ENCODE results near the gene MAD2L1BP. TPM values are rescaled to one million over a fixed set of nuclear protein-coding genes. Genes with fewer than 3 reads are reported as not detected.

Gene MAD2L1BP
- total and polyA plus RNA-seq, 4 donors = 13.6 to 24.3 (median 16.4) TPM

- H3K4me1 ChIP-seq (ENCODE audit: control insufficient read depth in 1 of 2, insufficient read depth in 2 of 2, low read length in 2 of 2) = no peaks in the 10 kb centered on the region
- intact Hi-C loops (cut with DNase I) = loop anchor here (1.0 to 5.0 kb wide), 5 partner anchors 55 to 411 kb away; no protein-coding TSS in a partner anchor
- DNase-seq = peak; percentile 85 to 94
- H3K27me3 ChIP-seq (ENCODE audit: control insufficient read depth in 1 of 2, insufficient read depth in 2 of 2, low read length in 1 of 2) = no peaks in the 10 kb centered on the region
- no peak overlapping the region for H3K27ac ChIP-seq (ENCODE audit: low read depth in 1 of 2, low read length in 2 of 2)
- H3K9me3 ChIP-seq (ENCODE audit: control insufficient read depth, low read length) = no peaks in the 10 kb centered on the region
- peak; percentile 78 for ATAC-seq (ENCODE audit: low FRiP score)
- 11 to 12% methylated on average over 16 of the region's 16 CpGs for WGBS, 2 donors
- H3K36me3 ChIP-seq (ENCODE audit: control insufficient read depth in 1 of 2, insufficient read depth in 2 of 2, low read length in 1 of 2) = peaks cover 0 to 2% of the 10 kb centered on the region in 2 donors
- H3K4me3 ChIP-seq (ENCODE audit: low read length in 2 of 2) = no peak overlapping the region
These were observed 31.9 kb downstream of the MAD2L1BP start for GRCh38 chr6:43667245-43668150.

- Histone ChIP-seq H3K4me3 (ENCODE audit: low read length in 2 of 2) (no peak overlapping the region), H3K36me3 (ENCODE audit: control insufficient read depth in 1 of 2, insufficient read depth in 2 of 2, low read length in 1 of 2) (peaks cover 0 to 2% of the 10 kb centered on the region in 2 donors), H3K27ac (ENCODE audit: low read depth in 1 of 2, low read length in 2 of 2) (peak overlapping the region in 1 of 2 donors; percentile 23), H3K9me3 (ENCODE audit: control insufficient read depth, low read length) (no peaks in the 10 kb centered on the region), H3K4me1 (ENCODE audit: control insufficient read depth in 1 of 2, insufficient read depth in 2 of 2, low read length in 2 of 2) (no peaks in the 10 kb centered on the region), H3K27me3 (ENCODE audit: control insufficient read depth in 1 of 2, insufficient read depth in 2 of 2, low read length in 1 of 2) (no peaks in the 10 kb centered on the region)
- ATAC-seq (ENCODE audit: low FRiP score) (peak; percentile 45), DNase-seq (peak; percentile 70 to 80)
- WGBS, 2 donors = 10 to 11% methylated on average over 17 of the region's 17 CpGs
- intact Hi-C loops (cut with DNase I) = loop anchor here (1.0 to 5.0 kb wide), 4 partner anchors 54 to 410 kb away; no protein-coding TSS in a partner anchor
These were observed 32.8 kb downstream of the MAD2L1BP start for GRCh38 chr6:43668151-43669028.

- Histone ChIP-seq H3K36me3 (ENCODE audit: control insufficient read depth in 1 of 2, insufficient read depth in 2 of 2, low read length in 1 of 2) (peaks cover 0 to 2% of the 10 kb centered on the region in 2 donors), H3K27ac (ENCODE audit: low read depth in 1 of 2, low read length in 2 of 2) (peak overlapping the region in 1 of 2 donors; percentile 55), H3K4me1 (ENCODE audit: control insufficient read depth in 1 of 2, insufficient read depth in 2 of 2, low read length in 2 of 2) (no peaks in the 10 kb centered on the region), H3K9me3 (ENCODE audit: control insufficient read depth, low read length) (no peaks in the 10 kb centered on the region), H3K27me3 (ENCODE audit: control insufficient read depth in 1 of 2, insufficient read depth in 2 of 2, low read length in 1 of 2) (no peaks in the 10 kb centered on the region), H3K4me3 (ENCODE audit: low read length in 2 of 2) (no peak overlapping the region)
- ATAC-seq (ENCODE audit: low FRiP score) = peak; percentile 68
- intact Hi-C loops (cut with DNase I) = loop anchor here (2.0 to 5.0 kb wide), 3 partner anchors 53 to 100 kb away; no protein-coding TSS in a partner anchor
- DNase-seq = peak; percentile 85 to 88
- WGBS, 2 donors = 6 to 8% methylated on average over 15 of the region's 15 CpGs
These were observed 33.6 kb downstream of the MAD2L1BP start for GRCh38 chr6:43669050-43669921.

- peaks cover 0 to 2% of the 10 kb centered on the region in 2 donors for H3K36me3 ChIP-seq (ENCODE audit: control insufficient read depth in 1 of 2, insufficient read depth in 2 of 2, low read length in 1 of 2)
- H3K9me3 ChIP-seq (ENCODE audit: control insufficient read depth, low read length) = no peaks in the 10 kb centered on the region
- peak overlapping the region in 1 of 2 donors; percentile 55 for H3K27ac ChIP-seq (ENCODE audit: low read depth in 1 of 2, low read length in 2 of 2)
- H3K4me3 ChIP-seq (ENCODE audit: low read length in 2 of 2) = no peak overlapping the region
- no peaks in the 10 kb centered on the region for H3K4me1 ChIP-seq (ENCODE audit: control insufficient read depth in 1 of 2, insufficient read depth in 2 of 2, low read length in 2 of 2)
- DNase-seq (peak in 1 of 2 donors; percentile 23), ATAC-seq (ENCODE audit: low FRiP score) (no peak)
- 85 to 90% methylated on average over 6 of the region's 6 CpGs for WGBS, 2 donors
- H3K27me3 ChIP-seq (ENCODE audit: control insufficient read depth in 1 of 2, insufficient read depth in 2 of 2, low read length in 1 of 2) = no peaks in the 10 kb centered on the region
- intact Hi-C loops (cut with DNase I) = loop anchor here (2.0 to 5.0 kb wide), 3 partner anchors 52 to 99 kb away; no protein-coding TSS in a partner anchor
These were observed 34.4 kb downstream of the MAD2L1BP start for GRCh38 chr6:43669922-43670622.

- ATAC-seq (ENCODE audit: low FRiP score) (no peak), DNase-seq (peak in 1 of 2 donors; percentile 38)
- no peaks in the 10 kb centered on the region for H3K27me3 ChIP-seq (ENCODE audit: control insufficient read depth in 1 of 2, insufficient read depth in 2 of 2, low read length in 1 of 2)
- H3K4me1 ChIP-seq (ENCODE audit: control insufficient read depth in 1 of 2, insufficient read depth in 2 of 2, low read length in 2 of 2) = no peaks in the 10 kb centered on the region
- WGBS, 2 donors = 97 to 99% methylated on average over 6 of the region's 6 CpGs
- no peak overlapping the region for H3K4me3 ChIP-seq (ENCODE audit: low read length in 2 of 2)
- H3K27ac ChIP-seq (ENCODE audit: low read depth in 1 of 2, low read length in 2 of 2) = no peak overlapping the region
- H3K36me3 ChIP-seq (ENCODE audit: control insufficient read depth in 1 of 2, insufficient read depth in 2 of 2, low read length in 1 of 2) = peaks cover 0 to 2% of the 10 kb centered on the region in 2 donors
- intact Hi-C loops (cut with DNase I) = no loop called here
- no peaks in the 10 kb centered on the region for H3K9me3 ChIP-seq (ENCODE audit: control insufficient read depth, low read length)
These were observed 35.0 kb downstream of the MAD2L1BP start for GRCh38 chr6:43670623-43670986.

GRCh38 chr6:43671011-43671800, 35.6 kb downstream of the MAD2L1BP start:
- peaks cover 0 to 2% of the 10 kb centered on the region in 2 donors for H3K36me3 ChIP-seq (ENCODE audit: control insufficient read depth in 1 of 2, insufficient read depth in 2 of 2, low read length in 1 of 2)
- DNase-seq (peak in 1 of 2 donors; percentile 76), ATAC-seq (ENCODE audit: low FRiP score) (no peak)
- no peak overlapping the region for H3K27ac ChIP-seq (ENCODE audit: low read depth in 1 of 2, low read length in 2 of 2)
- H3K4me1 ChIP-seq (ENCODE audit: control insufficient read depth in 1 of 2, insufficient read depth in 2 of 2, low read length in 2 of 2) = no peaks in the 10 kb centered on the region
- H3K9me3 ChIP-seq (ENCODE audit: control insufficient read depth, low read length) = no peaks in the 10 kb centered on the region
- intact Hi-C loops (cut with DNase I) = no loop called here
- H3K4me3 ChIP-seq (ENCODE audit: low read length in 2 of 2) = no peak overlapping the region
- no peaks in the 10 kb centered on the region for H3K27me3 ChIP-seq (ENCODE audit: control insufficient read depth in 1 of 2, insufficient read depth in 2 of 2, low read length in 1 of 2)
- WGBS, 2 donors = 92 to 94% methylated on average over 8 of the region's 8 CpGs

Data from aorta (tissue), 5 donors.